Right renal cortex interstitium (tissue), 3 donors: ENCODE results near the gene HBG1. TPM values are rescaled to one million over a fixed set of nuclear protein-coding genes. Genes with fewer than 3 reads are reported as not detected.
"Not testable (repeated sequence)": the region's sequence is repeated elsewhere in the genome, so short reads cannot be mapped to it uniquely, and the experiment has no call there.

Experiments used
- DNase-seq, 3 donors: peaks; one replicate each; pipeline ENCODE4 v3.0.0-alpha.2; 2013; ENCODE audit warnings: low read depth in 3 of 3, low spot score in 2 of 3
- polyA plus RNA-seq, 3 donors: library from polyadenylated mRNA; unstranded; fragments of 120-200 nt; gene quantifications; one replicate each; pipeline ENCODE4 v1.2.1, GENCODE V29; 2013; ENCODE audit not compliant: insufficient read length in 3 of 3

Gene HBG1
- 1 to 10 TPM; 3.5 to 6.3 (median 5.8) TPM for polyA plus RNA-seq

DNA sequence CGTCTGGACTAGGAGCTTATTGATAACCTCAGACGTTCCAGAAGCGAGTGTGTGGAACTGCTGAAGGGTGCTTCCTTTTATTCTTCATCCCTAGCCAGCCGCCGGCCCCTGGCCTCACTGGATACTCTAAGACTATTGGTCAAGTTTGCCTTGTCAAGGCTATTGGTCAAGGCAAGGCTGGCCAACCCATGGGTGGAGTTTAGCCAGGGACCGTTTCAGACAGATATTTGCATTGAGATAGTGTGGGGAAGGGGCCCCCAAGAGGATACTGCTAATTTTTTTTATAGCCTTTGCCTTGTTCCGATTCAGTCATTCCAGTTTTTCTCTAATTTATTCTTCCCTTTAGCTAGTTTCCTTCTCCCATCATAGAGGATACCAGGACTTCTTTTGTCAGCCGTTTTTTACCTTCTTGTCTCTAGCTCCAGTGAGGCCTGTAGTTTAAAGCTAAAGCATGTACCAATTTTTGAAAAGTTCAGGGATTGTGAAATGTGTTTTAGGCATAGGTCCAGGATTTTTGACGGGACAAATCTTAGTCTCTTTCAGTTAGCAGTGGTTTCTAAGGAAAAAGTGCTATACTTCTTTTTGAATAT is at the start of gene HBG1:
TSS of gene HBG1 (minus strand) at position 51 of the 590 bp plus-strand sequence. CDS start 53 bp downstream, outside the sequence.
- not testable (repeated sequence) for DNase-seq

DNA sequence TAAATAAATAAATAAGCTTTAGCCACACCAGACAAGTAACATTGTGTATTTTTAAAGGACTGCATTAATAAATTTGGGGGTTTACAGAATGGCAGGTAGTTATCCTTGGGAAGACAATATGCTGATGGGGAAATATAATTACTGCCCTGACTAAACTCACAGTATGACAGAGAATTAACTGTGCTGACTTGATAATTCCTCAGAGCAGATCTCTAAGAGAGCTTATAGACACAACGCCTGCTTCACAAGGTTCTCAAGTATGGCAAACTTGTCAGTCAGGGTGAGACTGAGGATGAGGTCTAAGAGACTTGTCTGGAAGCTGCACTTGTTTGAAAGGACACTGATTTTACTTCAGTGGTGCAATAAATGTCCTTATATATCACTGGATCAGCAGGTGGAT is 48.8 kb upstream of the HBG1 start:
- DNase-seq, result no peak

DNA sequence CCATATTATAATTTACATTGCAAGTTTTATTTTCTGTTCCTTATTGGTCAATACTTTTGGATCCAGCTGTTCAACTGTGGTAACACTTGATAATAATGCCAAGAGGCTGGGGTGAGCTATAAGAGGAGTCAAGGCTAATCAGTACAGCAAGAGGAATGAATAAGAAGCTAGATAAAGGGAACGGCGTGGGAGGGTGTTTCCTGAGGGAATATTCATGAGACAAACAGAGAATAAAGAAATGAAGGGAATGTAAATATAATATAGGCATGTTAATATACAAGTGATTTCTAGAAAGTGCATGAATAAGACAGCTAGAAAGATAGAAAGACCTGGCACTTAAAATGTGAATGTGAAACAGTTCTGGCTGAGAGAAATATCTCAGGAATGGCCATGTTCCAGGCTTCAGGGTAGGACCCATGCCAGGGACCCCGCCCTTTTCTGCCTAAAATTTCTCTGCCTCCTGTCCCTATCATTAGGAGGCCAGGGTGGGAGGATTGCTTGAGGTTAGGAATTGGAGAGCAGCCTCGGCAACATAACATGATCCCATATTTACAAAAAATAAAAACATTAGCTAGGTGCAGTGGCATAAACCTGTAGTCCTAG is 48.2 kb upstream of the HBG1 start:
- DNase-seq, result no peak

DNA sequence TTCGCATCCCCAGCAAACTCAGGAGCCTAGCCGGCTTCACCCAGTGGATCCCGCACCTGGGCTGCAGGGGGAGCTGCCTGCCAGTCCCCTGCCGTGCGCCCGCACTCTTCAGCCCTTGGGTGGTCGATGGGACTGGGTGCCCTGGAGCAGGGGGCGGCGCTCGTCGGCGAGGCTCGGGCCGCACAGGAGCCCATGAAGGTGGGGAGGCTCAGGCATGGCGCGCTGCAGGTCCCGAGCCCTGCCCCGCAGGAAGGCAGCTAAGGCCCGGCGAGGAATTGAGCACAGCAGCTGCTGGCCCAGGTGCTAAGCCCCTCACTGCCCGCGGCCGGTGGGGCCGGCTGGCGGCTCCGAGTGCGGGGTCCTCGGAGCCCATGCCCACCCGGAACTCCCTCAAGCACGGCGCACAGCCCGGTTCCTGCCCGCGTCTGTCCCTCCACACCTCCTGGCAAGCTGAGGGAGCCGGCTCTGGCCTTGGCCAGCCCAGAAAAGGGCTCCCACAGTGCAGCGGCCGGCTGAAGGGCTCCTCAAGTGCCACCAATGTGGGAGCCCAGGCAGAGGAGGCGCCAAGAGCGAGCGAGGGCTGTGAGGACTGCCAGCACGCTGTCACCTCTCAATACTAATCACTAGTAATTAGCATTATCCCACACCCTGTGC is 44.8 kb upstream of the HBG1 start:
- not testable (repeated sequence) for DNase-seq

DNA sequence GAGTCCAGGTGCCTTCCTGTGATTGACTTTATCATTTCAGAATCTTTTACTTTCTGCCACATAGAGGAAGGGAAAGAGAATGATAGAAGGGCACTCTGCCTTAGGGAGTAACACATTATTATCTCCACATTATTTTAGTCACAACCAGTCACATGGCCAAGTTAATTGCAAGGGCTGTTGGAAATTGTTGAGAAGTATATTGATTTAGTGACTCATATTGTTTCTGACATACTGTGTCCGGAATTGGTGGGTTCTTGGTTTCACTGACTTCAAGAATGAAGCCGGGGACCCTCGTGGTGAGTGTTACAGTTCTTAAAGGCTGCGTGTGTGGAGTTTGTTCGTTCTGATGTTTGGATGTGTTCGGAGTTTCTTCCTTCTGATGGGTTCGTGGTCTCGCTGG is 43.4 kb upstream of the HBG1 start:
- no peak for DNase-seq

DNA sequence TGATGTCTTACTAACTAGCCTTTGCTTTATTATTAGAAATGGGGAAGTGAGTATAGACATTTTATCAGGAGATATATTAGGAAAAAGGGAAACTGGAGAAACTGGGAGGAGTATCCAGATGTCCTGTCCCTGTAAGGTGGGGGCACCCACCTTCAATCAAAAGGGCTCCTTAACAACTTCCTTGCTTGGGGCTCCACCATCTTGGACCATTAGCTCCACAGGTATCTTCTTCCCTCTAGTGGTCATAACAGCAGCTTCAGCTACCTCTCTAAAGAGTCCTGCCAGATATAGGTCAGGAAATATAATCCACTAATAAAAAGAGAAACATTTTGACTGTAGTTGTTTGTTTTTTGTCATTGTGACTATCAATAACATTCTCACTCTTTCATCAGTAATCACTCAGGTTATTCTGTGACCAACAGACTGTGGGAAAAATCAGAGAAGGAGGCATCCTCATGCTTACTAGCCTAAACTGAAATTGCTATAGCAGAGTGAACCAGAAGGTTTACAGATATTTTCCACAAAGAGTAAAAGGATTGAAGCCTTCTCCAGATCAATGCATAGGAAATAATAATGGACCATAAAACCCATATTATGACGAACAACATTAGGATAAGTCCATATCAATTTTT is 41.7 kb upstream of the HBG1 start:
- no peak for DNase-seq

DNA sequence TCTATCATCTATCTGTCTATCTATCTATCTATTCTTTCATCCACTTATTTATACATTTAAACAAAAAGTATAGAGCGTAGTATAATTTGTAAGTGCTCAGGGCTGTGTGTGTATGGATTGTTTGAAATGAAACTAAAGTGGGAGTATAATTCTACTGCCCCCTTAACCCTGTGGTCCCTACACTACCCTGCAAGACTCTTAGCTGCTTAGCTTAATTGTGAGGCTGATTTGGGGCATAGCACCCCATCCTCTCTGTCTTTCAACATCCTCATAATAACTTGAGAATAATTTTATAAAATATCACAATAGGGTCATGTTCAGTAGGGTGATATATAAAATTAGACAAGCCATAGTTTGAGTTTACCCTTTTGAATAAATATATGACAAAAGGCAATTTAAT is 40.4 kb upstream of the HBG1 start:
- DNase-seq, result no peak

DNA sequence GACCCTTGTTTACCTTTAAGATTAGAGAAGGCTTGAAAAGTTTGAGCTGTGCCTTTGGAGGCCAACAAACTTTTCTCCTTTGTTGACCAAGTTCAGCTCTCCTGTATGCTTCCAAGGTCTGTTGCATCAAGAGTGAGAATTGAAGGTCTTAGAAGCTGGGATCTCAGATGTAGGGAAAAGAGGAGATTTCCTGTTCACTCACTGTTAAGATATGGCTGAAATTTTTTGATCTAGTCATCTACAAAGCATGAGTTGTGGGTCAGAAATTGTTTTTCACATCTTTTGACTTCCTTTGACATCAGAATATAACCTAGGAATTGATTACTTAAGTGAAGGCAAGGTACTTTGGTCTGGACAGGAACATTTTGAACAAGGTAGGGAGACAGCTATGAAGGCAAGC is 40.0 kb upstream of the HBG1 start:
- no peak for DNase-seq

DNA sequence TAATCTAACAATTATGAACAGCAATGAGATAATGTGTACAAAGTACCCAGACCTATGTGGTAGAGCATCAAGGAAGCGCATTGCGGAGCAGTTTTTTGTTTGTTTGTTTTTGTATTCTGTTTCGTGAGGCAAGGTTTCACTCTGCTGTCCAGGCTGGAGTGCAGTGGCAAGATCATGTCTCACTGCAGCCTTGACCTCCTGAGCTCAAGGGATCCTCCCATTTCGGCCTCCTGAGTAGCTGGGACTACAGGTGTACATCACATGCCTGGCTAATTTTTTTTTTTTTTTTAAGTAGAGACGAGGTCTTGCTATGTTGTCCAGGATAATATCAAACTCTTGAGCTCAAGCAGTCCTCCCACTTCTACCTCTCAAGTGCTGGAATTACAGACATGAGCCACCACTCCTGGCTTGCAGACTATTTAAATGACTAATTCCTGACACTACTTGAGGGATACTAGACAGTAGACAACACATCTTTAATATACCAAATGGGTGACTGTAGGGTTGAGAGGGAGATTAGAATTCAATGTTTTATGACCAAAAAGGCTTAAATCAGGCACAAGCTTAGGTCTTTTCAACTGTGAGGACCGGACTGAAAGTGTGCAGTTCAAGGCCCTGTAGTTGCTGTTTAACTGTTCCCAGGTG is 39.4 kb upstream of the HBG1 start:
- DNase-seq, result no peak

DNA sequence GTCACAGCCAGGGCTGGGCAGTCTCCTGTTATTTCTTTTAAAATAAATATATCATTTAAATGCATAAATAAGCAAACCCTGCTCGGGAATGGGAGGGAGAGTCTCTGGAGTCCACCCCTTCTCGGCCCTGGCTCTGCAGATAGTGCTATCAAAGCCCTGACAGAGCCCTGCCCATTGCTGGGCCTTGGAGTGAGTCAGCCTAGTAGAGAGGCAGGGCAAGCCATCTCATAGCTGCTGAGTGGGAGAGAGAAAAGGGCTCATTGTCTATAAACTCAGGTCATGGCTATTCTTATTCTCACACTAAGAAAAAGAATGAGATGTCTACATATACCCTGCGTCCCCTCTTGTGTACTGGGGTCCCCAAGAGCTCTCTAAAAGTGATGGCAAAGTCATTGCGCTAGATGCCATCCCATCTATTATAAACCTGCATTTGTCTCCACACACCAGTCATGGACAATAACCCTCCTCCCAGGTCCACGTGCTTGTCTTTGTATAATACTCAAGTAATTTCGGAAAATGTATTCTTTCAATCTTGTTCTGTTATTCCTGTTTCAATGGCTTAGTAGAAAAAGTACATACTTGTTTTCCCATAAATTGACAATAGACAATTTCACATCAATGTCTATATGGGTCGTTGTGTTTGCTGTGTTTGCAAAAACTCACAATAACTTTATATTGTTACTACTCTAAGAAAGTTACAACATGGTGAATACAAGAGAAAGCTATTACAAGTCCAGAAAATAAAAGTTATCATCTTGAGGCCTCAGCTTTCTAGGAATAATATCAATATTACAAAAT is 38.6 kb upstream of the HBG1 start:
- DNase-seq, result no peak

DNA sequence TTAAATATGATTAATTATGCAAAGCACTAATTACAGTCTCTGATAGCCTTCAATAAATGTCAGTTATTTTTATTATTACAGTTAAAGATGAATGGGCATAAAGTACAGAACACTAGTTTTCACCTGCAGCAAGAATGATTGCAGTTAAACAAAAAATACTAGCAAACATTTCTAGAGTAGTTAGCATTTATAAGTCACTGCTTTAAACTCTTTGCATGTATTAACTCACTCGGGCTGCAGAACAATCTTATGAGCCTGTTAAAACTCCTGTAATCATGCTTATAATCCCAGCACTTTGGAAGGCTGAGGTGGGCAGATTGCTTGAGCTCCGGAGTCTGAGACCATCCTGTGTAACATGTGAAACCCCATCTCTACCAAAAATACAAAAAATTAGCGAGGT is 37.2 kb upstream of the HBG1 start:
- no peak for DNase-seq

DNA sequence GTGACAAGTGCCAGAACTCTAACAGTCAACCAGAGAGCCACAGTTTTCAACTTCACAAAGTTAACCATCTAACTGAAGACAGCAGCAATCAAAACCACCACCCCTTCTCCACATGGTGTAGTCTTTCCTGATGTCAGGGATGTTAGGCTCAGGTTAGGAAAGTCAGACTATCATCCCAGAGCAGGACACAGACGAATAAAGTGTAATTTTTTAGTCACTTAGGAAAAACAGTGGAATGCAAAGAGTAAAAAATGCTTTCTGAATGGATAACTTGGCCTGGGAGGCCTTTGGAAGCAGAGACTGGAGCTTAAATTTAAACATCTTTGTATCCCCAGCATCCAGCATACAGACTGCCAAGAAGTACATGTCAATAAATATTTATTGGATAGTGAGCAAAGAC is 36.7 kb upstream of the HBG1 start:
- no peak for DNase-seq

DNA sequence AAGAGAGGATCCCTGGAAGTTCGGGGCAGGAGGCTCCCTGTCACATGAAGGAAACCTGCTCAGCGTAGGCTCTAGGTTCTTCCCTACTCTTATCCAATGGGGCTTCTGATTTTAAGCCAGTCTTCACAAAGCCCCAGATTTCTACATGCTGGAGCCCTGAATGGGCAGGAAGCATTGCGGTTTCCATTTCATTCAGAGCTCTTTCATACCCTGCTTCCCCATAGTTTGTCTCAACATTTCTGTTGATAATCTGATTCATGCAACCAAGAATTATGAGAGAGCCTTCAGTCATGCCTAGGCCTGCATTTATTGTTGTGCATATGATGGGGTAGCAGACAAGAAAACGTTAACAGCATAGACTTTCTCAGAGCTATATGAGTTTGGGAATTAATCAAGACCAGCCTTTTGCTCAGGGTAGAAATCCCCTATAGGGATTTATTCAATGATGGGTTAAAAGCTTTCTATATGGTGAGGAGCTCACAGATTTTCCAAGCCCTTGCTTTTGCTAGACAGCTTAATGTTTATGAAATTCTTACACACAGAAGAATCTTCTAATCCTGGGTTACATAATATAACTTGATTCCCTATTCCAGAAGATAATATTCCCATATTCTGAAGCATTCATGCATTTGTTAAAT is 36.2 kb upstream of the HBG1 start:
- no peak for DNase-seq

DNA sequence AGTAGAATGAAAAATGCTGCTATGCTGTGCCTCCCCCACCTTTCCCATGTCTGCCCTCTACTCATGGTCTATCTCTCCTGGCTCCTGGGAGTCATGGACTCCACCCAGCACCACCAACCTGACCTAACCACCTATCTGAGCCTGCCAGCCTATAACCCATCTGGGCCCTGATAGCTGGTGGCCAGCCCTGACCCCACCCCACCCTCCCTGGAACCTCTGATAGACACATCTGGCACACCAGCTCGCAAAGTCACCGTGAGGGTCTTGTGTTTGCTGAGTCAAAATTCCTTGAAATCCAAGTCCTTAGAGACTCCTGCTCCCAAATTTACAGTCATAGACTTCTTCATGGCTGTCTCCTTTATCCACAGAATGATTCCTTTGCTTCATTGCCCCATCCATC is 35.0 kb upstream of the HBG1 start:
- DNase-seq, result no peak

DNA sequence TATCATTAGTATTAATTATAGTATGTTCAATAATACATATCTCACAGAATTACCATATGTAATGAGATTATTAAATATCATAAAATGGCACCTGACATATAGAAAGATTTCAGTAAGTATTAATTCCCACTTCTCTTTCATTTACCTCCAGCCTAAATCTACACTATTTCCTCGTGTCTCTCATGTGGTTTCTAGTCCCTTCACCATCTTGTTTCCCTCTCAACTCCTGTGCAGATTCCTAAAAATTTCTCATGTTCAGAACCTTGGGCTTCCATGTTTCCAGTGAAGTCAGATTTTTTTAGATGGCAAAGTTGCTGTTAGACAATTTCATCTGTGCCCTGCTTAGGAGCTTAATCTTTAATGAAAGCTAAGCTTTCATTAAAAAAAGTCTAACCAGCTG is 34.2 kb upstream of the HBG1 start:
- DNase-seq, result no peak

DNA sequence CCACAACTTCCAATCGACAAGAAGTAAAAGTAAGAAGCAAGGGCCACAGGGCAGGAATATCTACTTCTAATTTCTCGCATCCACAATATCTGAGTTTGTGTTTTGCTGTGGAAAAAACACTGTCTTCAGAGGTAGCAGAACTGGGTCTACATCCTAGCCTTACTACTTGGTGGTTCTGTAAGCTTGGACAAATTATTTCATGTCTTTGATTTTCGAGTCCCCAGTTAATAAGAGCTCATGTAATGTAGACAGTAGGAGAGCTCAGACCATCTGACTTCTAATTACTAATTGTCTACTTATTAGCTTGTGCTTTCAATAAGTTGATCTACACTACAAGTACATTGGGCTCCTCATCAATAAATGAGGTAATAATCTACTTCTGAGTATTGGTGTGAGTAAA is 33.4 kb upstream of the HBG1 start:
- no peak for DNase-seq

DNA sequence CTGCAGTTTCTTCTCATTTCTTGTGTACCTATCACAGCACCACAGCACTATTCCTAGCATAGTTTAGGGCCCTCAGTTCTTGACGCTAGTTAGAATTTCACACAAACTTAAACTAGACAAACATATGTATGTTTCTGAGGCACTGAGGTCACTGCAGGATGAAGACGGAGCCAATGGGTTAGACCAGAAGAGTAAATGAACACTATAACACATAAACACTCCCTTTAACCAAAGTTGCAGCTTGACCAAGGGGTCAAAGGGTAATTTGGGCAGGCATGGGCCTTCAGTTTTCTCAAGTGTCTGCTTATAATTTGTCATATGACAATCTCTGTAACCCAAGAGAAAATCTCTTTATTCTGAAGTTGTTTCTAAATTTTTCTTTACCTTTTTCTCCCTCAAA is 33.0 kb upstream of the HBG1 start:
- DNase-seq, result no peak

DNA sequence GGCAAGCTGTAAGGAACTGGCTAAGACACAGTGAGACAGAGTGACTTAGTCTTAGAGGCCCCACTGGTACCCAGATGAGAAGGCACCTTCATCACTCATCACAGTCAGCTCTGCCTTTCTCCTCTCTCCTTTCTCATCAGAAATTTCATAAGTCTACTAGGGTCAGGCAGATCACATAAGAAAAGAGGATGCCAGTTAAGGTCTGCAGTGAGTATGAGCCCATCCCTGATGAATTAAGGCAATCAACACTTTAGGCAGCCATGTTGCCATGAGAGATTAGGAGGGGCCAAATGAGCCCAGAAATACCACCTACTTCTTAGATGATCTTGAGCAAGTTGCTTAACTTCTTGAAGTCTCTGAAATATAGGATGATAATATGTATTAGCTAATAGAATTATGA is 31.9 kb upstream of the HBG1 start:
- no peak for DNase-seq

DNA sequence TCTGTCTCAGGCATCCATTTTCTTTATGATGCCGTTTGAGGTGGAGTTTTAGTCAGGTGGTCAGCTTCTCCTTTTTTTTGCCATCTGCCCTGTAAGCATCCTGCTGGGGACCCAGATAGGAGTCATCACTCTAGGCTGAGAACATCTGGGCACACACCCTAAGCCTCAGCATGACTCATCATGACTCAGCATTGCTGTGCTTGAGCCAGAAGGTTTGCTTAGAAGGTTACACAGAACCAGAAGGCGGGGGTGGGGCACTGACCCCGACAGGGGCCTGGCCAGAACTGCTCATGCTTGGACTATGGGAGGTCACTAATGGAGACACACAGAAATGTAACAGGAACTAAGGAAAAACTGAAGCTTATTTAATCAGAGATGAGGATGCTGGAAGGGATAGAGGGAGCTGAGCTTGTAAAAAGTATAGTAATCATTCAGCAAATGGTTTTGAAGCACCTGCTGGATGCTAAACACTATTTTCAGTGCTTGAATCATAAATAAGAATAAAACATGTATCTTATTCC is 31.0 kb upstream of the HBG1 start:
- no peak for DNase-seq
